Trophoblast cell (in vitro differentiated cells and primary cell): ENCODE data around the gene MEF2C.

Source experiments
- DNase-seq, 2 donors: peaks; one replicate each; pipeline ENCODE4 v3.0.0-alpha.2; 2016
- H2AFZ ChIP-seq: 2 replicates; pipeline ENCODE4 v1.6.1; 2013; ENCODE audit warnings: low read length, moderate library complexity, mild to moderate bottlenecking; ENCODE audit not compliant: insufficient read depth, poor library complexity
- H2AK5ac ChIP-seq: 2 replicates; pipeline ENCODE4 v1.6.1; 2013; ENCODE audit warnings: mild to moderate bottlenecking, low read length
- H2BK120ac ChIP-seq: 2 replicates; pipeline ENCODE4 v1.6.1; 2013; ENCODE audit warnings: low read length, mild to moderate bottlenecking, moderate library complexity; ENCODE audit not compliant: insufficient read depth, poor library complexity
- H2BK12ac ChIP-seq: 2 replicates; pipeline ENCODE4 v1.6.1; 2013; ENCODE audit warnings: mild to moderate bottlenecking, low read length, moderate library complexity
- H2BK5ac ChIP-seq: 2 replicates; pipeline ENCODE4 v1.6.1; 2013; ENCODE audit warnings: low read length, low read depth, moderate library complexity, mild to moderate bottlenecking; ENCODE audit not compliant: poor library complexity
- H3K14ac ChIP-seq: 2 replicates; pipeline ENCODE4 v1.6.1; 2013; ENCODE audit warnings: mild to moderate bottlenecking, low read length
- H3K18ac ChIP-seq: 2 replicates; pipeline ENCODE4 v1.6.1; 2013; ENCODE audit warnings: mild to moderate bottlenecking, low read length
- H3K23ac ChIP-seq: 2 replicates; pipeline ENCODE4 v1.6.1; 2013; ENCODE audit warnings: low read length
- H3K27ac ChIP-seq: 2 replicates; pipeline ENCODE4 v1.5.1; 2013; ENCODE audit warnings: low read depth, mild to moderate bottlenecking, inconsistent platforms, low read length, moderate library complexity
- H3K27me3 ChIP-seq: 2 replicates; pipeline ENCODE4 v1.6.1; 2013; ENCODE audit warnings: inconsistent platforms, mild to moderate bottlenecking, low read length, moderate library complexity; ENCODE audit not compliant: insufficient read depth
- H3K36me3 ChIP-seq, 2 experiments: 1 replicate in 1 of 2; 2 replicates in 1 of 2; pipeline ENCODE4 v1.6.1; 2013; ENCODE audit warnings: low read length in 2 of 2, mild to moderate bottlenecking in 2 of 2, moderate library complexity in 1 of 2; ENCODE audit not compliant: insufficient read depth in 2 of 2, control insufficient read depth in 1 of 2
- H3K4ac ChIP-seq: 2 replicates; pipeline ENCODE4 v1.6.1; 2013; ENCODE audit warnings: low read depth, mild to moderate bottlenecking, low read length, moderate library complexity
- H3K4me1 ChIP-seq, 2 experiments: 1 replicate in 1 of 2; 2 replicates in 1 of 2; pipeline ENCODE4 v1.6.1; 2013; ENCODE audit warnings: low read length in 2 of 2, mild to moderate bottlenecking in 2 of 2, moderate library complexity in 1 of 2; ENCODE audit not compliant: insufficient read depth in 2 of 2, control insufficient read depth in 1 of 2
- H3K4me2 ChIP-seq: 2 replicates; pipeline ENCODE4 v1.6.1; 2013; ENCODE audit warnings: inconsistent platforms, mild to moderate bottlenecking, low read length, moderate library complexity
- H3K4me3 ChIP-seq: 2 replicates; pipeline ENCODE4 v1.5.1; 2013; ENCODE audit warnings: mild to moderate bottlenecking, low read depth, low read length, inconsistent platforms
- H3K79me1 ChIP-seq: one replicate; pipeline ENCODE4 v1.6.1; 2013; ENCODE audit warnings: low read length
- H3K79me2 ChIP-seq: 2 replicates; pipeline ENCODE4 v1.6.1; 2013; ENCODE audit warnings: low read length, mild to moderate bottlenecking; ENCODE audit not compliant: control insufficient read depth, insufficient read depth, poor library complexity
- H3K9ac ChIP-seq: 2 replicates; pipeline ENCODE4 v1.6.1; 2013; ENCODE audit warnings: mild to moderate bottlenecking, low read length
- H3K9me3 ChIP-seq: 2 replicates; pipeline ENCODE4 v1.6.1; 2013; ENCODE audit warnings: low read depth, mild to moderate bottlenecking, control low read depth, inconsistent platforms, low read length; ENCODE audit not compliant: insufficient read depth
- H4K12ac ChIP-seq: 2 replicates; pipeline ENCODE4 v1.6.1; 2013; ENCODE audit warnings: low read depth, mild to moderate bottlenecking, low read length, moderate library complexity
- H4K8ac ChIP-seq: 2 replicates; pipeline ENCODE4 v1.6.1; 2013; ENCODE audit warnings: low read depth, mild to moderate bottlenecking, low read length, moderate library complexity
- H4K91ac ChIP-seq: one replicate; pipeline ENCODE4 v1.6.1; 2013; ENCODE audit warnings: low read depth, mild to moderate bottlenecking, low read length, moderate library complexity
- WGBS: extraction: QIAGEN DNeasy Blood & Tissue Kit; methylation state at CpG from one replicate; pipeline ENCODE4 v1.1.7; 2013; ENCODE audit warnings: missing lambda C conversion rate; ENCODE audit not compliant: insufficient read length, insufficient coverage; ENCODE audit errors: extremely low coverage; 5-methylcytosine and 5-hydroxymethylcytosine counted together

The MEF2C gene

GRCh38 chr5:88715503-88715902 lies 167.5 kb downstream of the MEF2C start:
- Histone ChIP-seq H3K9ac (no peak overlapping the region), H3K4me2 (no peak overlapping the region), H3K4me1 (no peaks in the 10 kb centered on the region), H4K8ac (no peak overlapping the region), H3K23ac (no peak overlapping the region), H4K91ac (no peak overlapping the region), H3K79me2 (no peaks in the 10 kb centered on the region), H4K12ac (no peak overlapping the region), H3K9me3 (no peaks in the 10 kb centered on the region), H3K36me3 (no peaks in the 10 kb centered on the region), H2BK12ac (no peak overlapping the region), H2AFZ (no peak overlapping the region), H3K27me3 (no peaks in the 10 kb centered on the region), H2BK5ac (no peak overlapping the region), H3K4ac (no peak overlapping the region), H2BK120ac (no peak overlapping the region), H3K27ac (no peak overlapping the region), H3K14ac (no peak overlapping the region), H2AK5ac (no peak overlapping the region), H3K79me1 (no peaks in the 10 kb centered on the region), H3K4me3 (no peak overlapping the region), H3K18ac (no peak overlapping the region)
- WGBS, result no CpG with 5 or more reads among the region's 3 CpGs
- no peak for DNase-seq

GRCh38 chr5:88713818-88714217 lies 169.2 kb downstream of the MEF2C start:
- no peak overlapping the region for H2BK5ac ChIP-seq
- no peak overlapping the region for H2AK5ac ChIP-seq
- no peak overlapping the region for H3K18ac ChIP-seq
- no peak overlapping the region for H3K4me3 ChIP-seq
- no CpG with 5 or more reads among the region's 2 CpGs for WGBS
- no peak overlapping the region for H3K14ac ChIP-seq
- H2BK120ac ChIP-seq, result no peak overlapping the region
- DNase-seq, result no peak
- H3K36me3 ChIP-seq, result no peaks in the 10 kb centered on the region
- H3K79me1 ChIP-seq, result no peaks in the 10 kb centered on the region
- no peak overlapping the region for H2AFZ ChIP-seq
- no peaks in the 10 kb centered on the region for H3K9me3 ChIP-seq
- no peak overlapping the region for H2BK12ac ChIP-seq
- no peak overlapping the region for H4K8ac ChIP-seq
- H3K23ac ChIP-seq, result no peak overlapping the region
- H4K91ac ChIP-seq, result no peak overlapping the region
- H3K79me2 ChIP-seq, result no peaks in the 10 kb centered on the region
- H3K4me1 ChIP-seq, result no peaks in the 10 kb centered on the region
- no peak overlapping the region for H3K4me2 ChIP-seq
- H3K9ac ChIP-seq, result no peak overlapping the region
- no peak overlapping the region for H3K4ac ChIP-seq
- no peak overlapping the region for H4K12ac ChIP-seq
- no peak overlapping the region for H3K27ac ChIP-seq
- no peaks in the 10 kb centered on the region for H3K27me3 ChIP-seq

GRCh38 chr5:88708682-88709398 lies 174.1 kb downstream of the MEF2C start:
- H4K91ac ChIP-seq, result no peak overlapping the region

GRCh38 chr5:88708021-88708420 lies 175.0 kb downstream of the MEF2C start:
- Histone ChIP-seq H3K23ac (no peak overlapping the region), H2AK5ac (no peak overlapping the region), H3K9ac (no peak overlapping the region), H3K14ac (no peak overlapping the region), H4K91ac (no peak overlapping the region), H3K79me1 (no peaks in the 10 kb centered on the region), H3K18ac (no peak overlapping the region), H3K4me1 (no peaks in the 10 kb centered on the region), H3K27ac (no peak overlapping the region), H2BK120ac (no peak overlapping the region), H3K4me3 (no peak overlapping the region), H2BK12ac (no peak overlapping the region), H3K27me3 (no peaks in the 10 kb centered on the region), H3K4me2 (no peak overlapping the region), H4K8ac (no peak overlapping the region), H2BK5ac (no peak overlapping the region), H3K79me2 (no peaks in the 10 kb centered on the region), H3K4ac (no peak overlapping the region), H4K12ac (no peak overlapping the region), H3K9me3 (no peaks in the 10 kb centered on the region), H2AFZ (no peak overlapping the region), H3K36me3 (no peaks in the 10 kb centered on the region)
- no peak for DNase-seq
- WGBS, result no CpG with 5 or more reads among the region's 1 CpG

More at GRCh38 chr5:88708682-88709398, 174.1 kb downstream of the MEF2C start:
- Histone ChIP-seq H2BK12ac (no peak overlapping the region), H2AK5ac (no peak overlapping the region), H3K18ac (no peak overlapping the region), H3K27me3 (no peaks in the 10 kb centered on the region), H3K4ac (no peak overlapping the region), H3K9ac (no peak overlapping the region), H3K4me2 (no peak overlapping the region), H3K9me3 (no peaks in the 10 kb centered on the region), H2BK5ac (no peak overlapping the region), H3K14ac (no peak overlapping the region), H3K4me1 (no peaks in the 10 kb centered on the region), H2AFZ (no peak overlapping the region), H2BK120ac (no peak overlapping the region), H4K12ac (no peak overlapping the region), H3K79me2 (no peaks in the 10 kb centered on the region), H3K36me3 (no peaks in the 10 kb centered on the region), H3K27ac (no peak overlapping the region), H4K8ac (no peak overlapping the region), H3K4me3 (no peak overlapping the region), H3K79me1 (no peaks in the 10 kb centered on the region), H3K23ac (no peak overlapping the region)
- WGBS, result no CpG with 5 or more reads among the region's 2 CpGs
- DNase-seq, result no peak
